Central memory CD4-positive, alpha-beta T cell (primary cell): ENCODE measurements around the gene C1QB.
"Not testable (repeated sequence)": the region's sequence is repeated elsewhere in the genome, so short reads cannot be mapped to it uniquely, and the experiment has no call there.

ENCODE experiments used
- DNase-seq: peaks from one replicate; pipeline ENCODE4 v3.0.0; 2022

Gene C1QB

DNA sequence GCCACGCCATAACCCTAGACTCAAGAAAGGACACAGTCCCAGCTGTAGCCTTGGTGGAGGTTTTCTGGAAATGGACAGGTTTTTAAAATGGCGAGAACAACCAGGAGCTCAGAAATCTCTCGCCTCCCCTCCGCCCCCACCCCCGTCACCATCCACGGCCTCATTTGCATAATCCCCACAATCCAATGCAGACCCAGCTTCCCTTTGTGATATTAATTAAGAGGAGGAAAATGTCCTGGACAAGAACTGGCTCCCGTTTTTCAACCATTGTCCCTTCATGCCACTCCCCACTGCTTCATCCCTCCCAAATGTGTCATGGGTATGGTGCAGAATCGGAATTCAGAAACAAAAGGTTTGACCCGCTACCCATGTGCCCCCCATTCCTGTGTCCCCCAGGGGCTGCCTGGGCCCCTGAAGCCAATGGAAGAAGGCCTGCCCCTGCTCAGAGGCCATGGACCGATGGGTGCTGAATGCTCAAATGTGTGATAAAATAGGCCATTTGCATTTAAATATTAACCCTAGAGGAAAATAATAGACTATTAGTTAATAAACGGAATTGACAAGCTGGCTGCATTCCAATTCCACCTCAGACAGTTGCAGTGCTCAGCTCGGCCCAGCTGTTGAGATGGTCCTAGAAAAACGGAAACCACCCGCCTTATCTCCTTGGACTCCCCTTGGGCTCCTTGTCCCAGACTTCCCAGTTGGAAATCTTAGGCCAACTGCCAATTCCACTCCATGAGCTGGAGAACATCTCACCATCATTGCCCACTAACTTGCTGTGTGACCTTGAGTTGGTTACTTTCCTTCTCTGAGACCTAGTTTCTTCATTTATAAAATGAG, 46.9 kb downstream of the C1QB start:
- DNase-seq, result no peak

DNA sequence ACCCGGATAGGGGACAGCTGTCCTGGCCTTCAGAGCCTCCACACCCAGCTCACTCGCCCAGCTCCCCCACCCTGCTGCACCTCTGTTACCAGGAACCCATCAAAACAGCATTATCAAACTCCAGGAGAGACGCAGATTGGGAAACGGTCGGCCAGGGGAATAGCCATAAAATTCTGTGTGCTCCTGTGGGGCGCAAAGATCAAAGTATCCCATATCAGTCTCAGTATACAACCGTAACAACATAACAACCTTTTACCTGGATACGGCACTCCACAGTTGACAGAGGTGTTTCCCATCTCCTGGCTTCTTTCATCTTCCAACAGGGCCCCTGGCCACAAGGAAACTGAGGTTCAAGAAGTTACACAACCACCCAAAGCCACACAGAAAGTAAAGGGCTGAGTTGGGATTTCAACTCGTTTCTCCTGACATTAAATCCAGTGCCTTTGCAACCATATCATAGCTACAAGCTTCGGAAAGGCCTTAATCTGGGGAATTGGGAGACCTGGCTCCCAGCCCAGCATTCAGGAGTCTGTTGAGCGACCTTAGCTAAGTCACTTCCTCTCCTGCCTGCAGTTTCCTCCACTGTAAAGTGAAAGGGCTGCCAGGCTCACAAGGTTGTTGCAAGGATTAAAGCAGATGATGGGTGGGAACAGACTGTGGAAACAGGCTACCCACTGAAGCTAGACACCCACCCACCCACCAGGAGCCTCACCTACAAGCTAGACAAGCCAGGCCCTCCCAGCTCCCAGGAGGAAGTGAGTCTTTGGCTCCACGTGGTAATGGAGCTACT, 49.5 kb downstream of the C1QB start:
- no peak for DNase-seq

DNA sequence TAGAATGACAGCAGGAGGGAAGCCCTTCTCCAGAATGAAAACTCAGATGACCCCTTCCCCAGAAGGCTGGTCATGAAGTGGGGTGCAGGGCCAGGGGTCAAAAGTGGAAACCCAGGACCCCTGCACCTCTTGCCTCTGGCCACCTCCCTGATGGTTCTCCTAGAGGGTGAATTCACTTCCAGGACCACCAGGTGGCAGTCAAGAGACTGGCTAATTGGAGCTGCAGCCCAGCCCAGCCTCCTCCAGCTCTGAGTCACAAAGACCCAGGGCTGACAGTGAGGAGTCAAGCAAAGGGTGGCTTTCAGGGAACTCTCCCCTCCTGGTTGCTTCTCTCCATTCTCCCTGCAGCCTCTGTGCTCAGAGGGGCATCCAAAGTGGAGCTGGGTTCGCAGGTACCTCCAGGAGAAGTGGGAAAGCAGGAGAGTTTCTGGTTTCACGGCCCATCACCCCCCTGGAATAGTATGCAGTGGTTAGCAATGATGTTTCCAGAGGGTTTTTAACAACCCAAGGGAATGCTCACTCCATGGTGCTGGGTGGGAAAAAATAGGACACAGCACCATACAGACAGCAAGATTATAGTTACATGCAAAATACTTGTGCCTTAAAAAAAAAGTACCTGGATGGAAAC, 51.5 kb downstream of the C1QB start:
- DNase-seq, result peak; percentile 33

DNA sequence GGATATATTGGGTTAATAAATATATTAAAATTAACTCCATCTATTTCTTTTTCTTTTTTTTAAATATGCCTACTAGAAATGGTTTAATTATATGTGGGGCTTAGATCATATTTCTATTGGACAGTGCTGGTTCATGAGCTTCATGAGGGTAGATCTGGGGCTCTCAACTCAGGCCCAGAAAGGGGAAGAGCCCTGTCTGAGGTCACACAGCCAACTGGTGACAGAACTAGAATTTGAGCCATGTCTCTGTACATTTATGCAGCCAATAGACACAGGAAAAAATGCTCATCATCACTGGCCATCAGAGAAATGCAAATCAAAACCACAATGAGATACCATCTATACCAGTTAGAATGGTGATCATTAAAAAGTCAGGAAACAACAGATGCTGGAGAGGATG, 52.5 kb downstream of the C1QB start:
- no peak for DNase-seq

DNA sequence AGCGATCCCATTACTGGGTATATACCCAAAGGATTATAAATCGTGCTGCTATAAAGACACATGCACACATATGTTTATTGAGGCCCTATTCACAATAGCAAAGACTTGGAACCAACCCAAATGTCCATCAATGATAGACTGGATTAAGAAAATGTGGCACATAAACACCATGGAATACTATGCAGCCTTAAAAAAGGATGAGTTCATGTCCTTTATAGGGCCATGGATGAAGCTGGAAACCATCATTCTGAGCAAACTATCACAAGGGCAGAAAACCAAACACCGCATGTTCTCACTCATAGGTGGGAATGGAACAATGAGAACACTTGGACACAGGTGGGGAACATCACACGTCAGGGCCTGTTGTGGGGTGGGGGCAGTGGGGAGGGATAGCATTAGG, 53.1 kb downstream of the C1QB start:
- not testable (repeated sequence) for DNase-seq

DNA sequence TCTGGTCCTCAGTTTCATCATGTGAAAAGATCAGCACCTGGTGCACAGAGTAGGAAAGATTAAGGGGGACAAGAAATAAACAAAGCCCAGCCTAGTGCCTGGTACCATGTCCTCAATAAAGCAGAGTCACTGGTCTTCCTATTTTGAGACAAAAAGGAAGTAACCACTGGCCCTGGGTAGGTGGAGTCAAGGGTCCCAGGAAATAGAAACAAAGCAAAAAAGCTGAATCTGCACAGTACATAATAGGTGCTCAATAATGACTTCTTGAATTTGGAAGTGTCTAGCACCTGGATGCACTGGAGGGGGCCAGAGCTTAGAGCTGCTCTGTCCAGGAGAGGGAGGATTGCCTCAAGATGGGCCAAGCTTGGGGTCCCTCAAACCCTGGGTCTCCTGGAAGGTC, 55.7 kb downstream of the C1QB start:
- no peak for DNase-seq

DNA sequence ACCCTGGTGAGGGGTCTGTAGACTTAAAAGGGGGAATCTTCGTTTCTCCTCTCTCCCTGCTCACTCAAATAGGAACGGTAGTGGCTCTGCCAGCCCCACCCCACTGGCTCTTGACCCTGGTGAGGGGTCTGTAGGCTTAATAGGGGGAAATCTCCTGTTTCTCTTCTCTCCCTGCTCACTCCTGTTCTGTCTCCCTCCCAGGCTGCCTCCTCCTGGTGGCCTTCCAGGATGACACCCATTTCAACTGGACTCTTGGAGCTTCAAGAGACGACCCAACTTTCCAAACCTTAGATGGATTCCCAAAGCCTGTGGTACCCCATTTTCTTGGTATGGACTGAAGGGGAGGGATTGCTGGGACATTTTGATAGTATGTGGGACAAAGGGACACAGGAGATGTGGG, 56.2 kb downstream of the C1QB start:
- DNase-seq, result no peak

DNA sequence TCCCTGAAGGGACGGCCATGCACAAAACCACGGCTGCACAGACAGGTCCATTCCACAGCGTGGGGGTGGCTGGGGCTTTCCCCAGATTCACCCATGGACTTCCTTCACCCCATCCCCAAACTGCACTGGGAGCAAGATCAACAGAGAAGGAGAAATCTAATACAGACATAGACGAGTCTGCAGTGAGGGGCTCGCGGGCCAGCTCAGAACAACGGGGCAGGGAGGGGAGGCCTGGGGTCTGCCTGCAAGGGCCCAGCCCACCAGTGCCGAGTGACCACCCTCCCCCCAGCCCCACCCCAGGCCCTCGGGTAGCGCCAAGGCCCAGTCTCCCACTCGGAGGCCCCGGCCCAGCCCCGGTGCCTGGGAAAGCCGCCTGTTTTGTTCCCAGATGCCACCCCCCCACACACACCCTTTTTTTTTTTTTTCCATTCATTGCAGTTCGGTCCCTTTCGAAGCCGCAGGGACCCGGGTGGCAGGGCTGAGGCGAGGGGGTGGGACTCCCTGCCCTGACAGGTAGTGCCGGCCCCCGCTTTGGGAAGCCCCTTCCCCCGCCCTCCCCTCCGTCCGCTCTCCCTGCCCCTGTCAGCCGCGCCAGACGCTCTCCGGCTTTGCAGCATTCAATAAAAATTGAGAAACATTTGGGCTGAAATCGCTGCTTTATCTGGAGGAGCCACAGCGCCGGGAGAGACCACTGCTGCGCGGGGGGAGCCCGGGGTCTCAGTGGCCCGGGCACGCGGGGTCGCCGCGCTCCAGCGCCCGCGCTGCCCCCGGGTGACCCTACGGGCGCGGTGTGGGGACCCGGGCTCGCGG, 57.1 kb downstream of the C1QB start:
- no peak for DNase-seq

DNA sequence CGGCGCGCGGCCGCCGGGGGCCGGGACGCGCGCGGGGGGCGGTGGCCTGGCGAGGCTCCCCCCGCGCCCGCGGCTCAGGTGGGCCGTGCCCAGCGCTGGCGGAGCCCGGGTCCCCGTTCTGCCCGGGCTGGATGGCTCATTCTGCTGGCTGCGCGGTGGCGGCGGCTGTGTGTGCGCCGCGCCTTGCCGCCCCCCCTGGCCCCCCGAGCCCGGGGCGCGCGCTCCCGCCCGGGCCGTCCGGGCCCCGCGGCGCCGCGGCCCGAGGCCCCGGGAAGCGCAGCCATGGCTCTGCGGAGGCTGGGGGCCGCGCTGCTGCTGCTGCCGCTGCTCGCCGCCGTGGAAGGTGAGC, 57.6 kb downstream of the C1QB start, which contains the start of gene EPHB2:
EPHB2 (plus strand) TSS at position 139 of the 349 bp plus-strand sequence; CDS start at position 283, 144 bp downstream.
- no peak for DNase-seq

DNA sequence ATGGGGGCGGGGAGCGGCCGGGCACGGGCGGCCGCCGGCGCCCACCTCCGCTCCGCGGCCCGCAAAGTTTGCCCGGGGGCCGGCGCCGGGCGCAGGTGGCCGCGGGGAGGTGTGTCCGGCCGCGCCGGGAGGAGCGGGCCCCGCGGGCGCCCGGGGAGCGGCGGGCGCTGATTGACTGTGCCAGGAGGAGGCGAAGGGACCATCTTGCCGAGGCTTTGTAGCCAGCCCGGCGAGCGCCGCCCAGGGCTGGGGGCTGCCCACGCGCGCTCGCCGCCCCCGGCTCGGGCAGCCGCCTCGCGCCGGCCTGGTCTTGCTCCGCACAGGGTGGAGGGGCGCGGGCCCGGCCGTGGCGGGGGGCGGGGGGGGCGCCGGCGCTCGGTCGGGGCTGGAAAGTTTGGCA, 58.0 kb downstream of the C1QB start:
- no peak for DNase-seq
